NK-92 (cell line): ENCODE results near the gene MMRN2.
"Not testable (repeated sequence)": the region's sequence is repeated elsewhere in the genome, so short reads cannot be mapped to it uniquely, and the experiment has no call there.

Experiments used
- DNase-seq: peaks from one replicate; lab custom pipeline; 2025; ENCODE audit not compliant: unreplicated experiment; lab: John Stamatoyannopoulos, UW

The MMRN2 gene

GRCh38 chr10:86941426-86941825 lies 16.0 kb downstream of the MMRN2 start:
- DNase-seq, result no peak

DNA sequence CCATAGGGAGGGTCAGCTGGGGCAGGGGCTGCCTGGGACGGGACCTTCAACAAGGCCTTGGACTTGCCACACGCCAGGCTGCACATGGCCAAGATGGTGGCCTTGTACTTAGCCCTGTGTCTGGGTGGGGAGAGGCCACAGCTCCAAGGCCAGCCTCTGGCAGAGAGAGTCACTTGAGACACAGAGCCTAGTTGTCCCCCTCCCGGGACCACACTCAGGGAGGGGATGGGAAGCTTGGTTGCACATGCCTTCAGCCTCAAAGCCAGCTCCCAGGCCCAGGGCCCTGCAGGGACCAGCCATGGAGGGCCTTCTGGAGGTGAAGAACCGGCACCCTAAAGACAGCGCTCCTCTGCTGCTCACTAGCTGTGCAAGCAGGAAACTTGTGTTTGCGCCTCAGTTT lies 16.7 kb downstream of the MMRN2 start:
- DNase-seq, result no peak

- not testable (repeated sequence) for DNase-seq
These were observed 17.3 kb downstream of the MMRN2 start for GRCh38 chr10:86940076-86940475.

- no peak for DNase-seq
These were observed 19.2 kb downstream of the MMRN2 start for GRCh38 chr10:86938260-86938659.

- DNase-seq, result no peak
These were observed 19.8 kb downstream of the MMRN2 start for GRCh38 chr10:86937502-86938154.

DNA sequence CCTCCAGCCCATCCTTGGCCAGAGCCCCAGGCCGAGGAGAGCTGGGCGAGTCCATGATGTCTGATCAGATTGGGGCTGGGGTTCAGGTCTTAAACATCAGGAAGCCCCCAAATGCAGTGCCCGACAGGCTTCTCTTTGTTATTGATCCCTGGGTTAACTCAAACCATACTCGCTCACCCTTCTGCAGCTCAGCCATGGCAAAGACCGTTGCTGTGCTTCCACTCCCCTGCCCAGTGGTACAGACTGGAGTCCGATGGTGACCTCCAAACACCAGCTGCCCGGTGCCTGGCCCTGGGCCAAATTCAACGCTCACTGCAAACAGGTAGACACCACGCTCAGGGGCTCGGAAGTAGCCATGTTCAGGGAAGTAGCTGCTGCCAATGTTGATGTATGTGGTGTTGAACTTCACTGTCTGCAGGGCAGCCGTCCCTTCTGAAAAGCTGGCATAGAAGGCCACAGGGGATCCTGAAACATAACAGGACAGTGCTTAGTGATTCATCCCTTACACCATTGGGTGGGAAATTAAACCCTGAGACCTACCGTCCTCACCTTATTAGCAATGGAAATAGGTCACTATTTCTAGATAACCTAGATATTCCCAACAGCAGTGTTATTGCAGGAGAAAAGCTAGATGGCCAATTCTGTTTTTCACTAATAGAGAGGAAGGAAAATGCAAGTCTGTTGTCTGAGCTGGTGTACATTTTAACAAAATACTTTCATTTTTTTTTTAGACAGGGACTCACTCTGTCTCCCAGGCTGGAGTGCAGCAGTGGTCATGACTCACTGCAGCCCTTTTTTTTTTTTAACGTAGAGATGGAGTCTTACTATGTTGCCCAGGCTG lies 20.5 kb downstream of the MMRN2 start:
- DNase-seq, result no peak

DNA sequence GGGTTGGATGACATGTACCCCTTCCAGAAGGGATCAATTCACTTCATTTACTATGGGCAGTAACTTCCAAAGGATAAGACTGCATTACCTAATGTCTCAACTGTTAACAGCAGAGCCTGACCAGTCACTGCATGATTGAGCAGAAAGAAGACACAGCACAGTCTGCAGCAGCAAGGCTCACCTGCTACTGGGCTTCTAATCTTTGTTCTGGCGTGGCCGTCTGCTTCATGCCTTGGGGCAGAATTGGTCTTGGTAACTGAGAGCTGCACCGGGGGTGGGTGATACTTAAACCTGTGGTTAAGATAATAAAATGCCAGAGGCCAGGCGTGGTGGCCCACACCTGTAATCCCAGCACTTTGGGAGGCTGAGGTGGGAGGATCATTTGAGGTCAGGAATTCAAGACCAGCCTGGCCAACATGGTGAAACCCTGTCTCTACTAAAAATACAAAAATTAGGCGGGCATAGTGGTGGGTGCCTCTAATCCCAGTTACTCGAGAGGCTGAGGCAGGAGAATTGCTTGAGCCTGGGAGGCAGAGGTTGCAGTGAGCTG lies 23.2 kb downstream of the MMRN2 start:
- DNase-seq, result not testable (repeated sequence)

GRCh38 chr10:86932674-86933073 lies 24.7 kb downstream of the MMRN2 start:
- DNase-seq, result no peak

DNA sequence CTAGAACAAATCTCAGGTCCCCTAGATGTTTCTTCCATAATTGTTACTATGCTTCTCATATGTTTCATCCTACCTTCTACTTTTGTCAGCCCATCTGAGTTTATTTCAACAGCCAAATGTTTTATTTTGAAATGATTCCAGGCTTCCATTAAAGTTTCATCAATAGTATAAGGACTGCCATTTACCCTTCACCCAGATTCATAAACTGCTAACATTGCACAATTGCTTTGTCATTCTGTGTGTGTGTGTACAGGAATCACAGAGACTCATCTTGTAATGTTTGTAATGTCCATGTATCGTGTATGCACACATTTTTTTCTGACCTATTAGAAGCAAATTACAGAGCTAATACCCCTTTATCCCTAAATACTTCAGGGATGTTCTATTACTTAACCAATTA lies 25.5 kb downstream of the MMRN2 start:
- no peak for DNase-seq

DNA sequence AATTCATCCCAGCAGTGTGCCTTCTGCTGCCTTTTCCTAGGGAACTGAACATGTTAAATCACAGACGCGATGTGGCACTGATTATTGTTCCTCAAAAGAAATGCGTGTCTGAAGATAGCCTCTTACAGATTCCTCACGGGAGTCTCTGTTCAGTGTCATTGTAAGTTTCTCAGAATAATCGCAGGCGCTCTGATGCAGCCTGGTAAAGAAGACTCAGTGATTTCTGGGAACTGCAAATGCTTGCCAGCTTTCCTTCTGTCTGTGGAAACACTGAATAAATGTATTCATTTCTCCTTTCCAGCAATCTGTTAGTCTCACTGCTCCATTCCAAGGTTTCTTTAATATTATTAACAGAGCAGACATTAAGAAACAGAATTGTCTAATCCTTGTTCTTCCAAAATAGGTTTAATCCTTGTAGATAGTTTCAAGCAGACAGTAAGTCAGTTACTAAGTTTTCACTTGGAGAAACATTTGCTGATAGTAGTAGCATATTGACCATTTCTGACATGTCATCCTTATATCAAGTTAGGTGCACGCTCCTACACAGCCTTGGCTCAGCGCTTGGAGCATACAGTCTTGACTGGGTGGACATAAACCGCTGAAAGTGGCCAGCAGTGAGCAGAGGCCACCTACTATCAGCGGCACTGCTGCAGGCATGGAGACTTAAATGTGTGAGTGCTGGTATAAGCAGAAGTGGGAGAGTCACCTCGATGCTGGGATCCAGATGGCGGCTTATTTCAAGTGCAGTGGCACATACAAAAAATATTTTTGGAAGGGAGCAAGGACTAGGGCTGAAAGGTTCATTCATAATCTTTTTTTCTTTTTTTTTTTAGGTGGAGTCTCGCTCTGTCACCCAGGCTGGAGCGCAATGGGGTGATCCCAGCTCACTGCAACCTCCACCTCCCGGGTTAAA lies 27.7 kb downstream of the MMRN2 start:
- DNase-seq, result no peak

DNA sequence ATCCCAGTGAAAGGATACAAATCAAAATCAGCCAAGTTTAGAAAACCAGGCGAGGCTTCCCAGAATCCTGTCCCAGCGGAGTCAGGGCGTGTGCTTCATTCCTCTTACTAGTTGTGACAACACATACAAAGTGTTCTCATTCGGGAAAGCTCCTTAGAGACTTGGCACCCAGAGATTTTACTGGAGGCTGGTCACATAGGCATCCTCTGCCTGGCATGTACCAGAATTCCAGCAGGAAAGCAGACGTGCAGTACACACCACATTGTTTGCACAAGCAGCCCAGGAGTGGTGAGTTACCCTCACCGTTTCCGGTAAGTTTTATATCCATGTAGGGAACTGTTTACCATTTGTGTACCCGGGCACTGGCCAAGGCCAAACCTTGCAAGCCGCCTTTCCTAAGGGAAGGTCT lies 34.9 kb downstream of the MMRN2 start:
- DNase-seq, result no peak

DNA sequence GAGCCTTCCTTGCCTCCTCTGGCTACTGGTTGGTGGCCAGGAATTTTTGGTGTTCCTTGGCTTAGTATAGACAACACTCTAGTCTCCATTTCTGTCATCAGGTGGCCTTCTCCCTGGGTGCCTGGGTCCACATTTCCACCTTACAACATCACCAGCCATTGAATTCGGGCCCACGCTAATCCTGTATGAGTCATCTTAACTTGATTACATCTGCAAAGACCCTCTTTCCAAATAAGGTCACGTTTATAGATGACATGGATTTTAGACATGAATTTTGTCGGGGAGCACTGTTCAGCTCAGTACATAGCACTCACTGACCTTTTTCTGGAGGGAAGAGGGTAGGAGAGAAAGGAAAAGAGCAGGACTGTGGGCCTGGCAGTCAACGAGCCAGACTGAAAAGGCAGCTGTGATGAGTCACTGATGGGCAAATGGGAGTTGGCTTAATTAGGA lies 39.4 kb downstream of the MMRN2 start:
- DNase-seq, result no peak

GRCh38 chr10:86914734-86915133 lies 42.7 kb downstream of the MMRN2 start:
- no peak for DNase-seq

DNA sequence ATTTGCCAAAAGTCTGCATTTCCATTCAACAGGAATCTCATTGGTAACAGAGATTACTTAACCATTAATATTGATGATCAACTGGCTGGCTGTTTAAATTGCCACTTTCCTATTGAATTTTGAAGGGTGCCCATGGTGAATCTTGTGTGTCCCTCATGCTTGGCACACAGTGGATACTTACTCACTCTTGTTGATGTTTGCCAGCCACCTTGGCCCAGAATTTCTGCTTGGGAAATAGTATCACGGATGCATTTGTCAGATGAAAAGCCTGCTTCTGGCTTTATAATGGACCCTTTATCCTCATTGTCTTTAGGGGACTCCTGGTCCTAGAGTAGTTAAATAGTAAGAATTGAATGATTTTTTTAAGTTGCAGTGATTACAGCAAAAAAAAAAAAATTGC lies 52.0 kb downstream of the MMRN2 start:
- no peak for DNase-seq

DNA sequence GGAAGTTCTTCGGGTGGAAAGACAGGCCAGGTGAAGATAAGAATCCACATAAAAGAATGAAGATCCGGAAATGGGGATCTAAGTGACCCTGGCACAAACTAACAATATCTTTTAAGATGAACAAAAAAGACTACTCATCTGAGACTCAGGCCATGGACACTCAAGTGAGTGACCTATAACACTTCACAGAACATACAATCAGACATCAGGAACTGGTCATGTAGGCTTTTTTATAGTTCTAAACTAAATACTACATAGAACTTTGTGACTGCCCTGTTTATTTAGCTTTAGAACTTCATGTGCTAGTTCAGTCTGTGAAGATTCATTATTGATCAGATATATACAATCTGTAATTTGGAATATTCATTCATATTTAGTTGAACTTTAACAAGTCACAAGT lies 52.8 kb downstream of the MMRN2 start:
- no peak for DNase-seq

GRCh38 chr10:86900955-86901354 lies 56.5 kb downstream of the MMRN2 start:
- DNase-seq, result no peak

DNA sequence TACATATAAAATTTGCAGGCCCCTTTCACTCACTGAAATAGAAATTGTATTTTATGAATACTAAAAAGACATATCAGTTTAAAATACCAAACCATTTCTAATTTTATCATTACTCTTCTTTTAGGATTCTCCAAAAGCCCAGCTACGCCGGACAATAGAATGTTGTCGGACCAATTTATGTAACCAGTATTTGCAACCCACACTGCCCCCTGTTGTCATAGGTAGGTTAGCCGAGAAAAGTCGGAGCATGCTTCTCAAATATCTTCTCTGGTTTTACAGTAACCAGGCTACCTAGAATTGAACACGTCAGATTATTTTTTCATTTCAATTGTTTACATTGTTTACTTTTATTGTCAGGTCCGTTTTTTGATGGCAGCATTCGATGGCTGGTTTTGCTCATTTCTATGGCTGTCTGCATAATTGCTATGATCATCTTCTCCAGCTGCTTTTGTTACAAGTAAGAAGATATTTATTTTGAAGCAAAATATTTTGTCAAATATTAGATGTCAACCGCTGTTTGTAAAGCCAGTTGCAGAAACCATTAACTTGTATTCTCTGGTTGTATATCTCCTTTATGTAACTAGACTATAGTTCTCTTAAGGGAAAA lies 57.6 kb downstream of the MMRN2 start:
- DNase-seq, result no peak

DNA sequence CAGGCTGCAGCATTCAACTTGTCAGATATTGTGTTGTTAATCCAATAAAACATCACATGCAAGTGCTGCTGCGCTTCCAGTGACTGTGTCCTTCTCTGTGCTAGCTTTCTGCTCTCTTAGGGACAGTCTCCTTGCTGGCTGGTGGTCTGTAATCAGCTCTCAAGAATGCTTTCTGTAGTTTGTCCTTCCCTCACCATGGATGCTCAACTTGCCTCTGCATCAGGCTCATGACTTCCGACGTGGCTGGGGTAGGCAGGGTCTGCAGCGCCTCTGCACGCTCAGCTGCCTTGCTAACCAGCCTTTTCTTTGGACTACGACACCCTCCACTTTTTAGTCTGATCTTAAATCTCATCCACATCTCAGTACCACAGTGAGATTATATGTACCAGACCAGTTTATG lies 58.3 kb downstream of the MMRN2 start:
- no peak for DNase-seq

GRCh38 chr10:86898511-86898910 lies 58.9 kb downstream of the MMRN2 start:
- no peak for DNase-seq

GRCh38 chr10:86889997-86890396 lies 67.4 kb downstream of the MMRN2 start:
- no peak for DNase-seq
